ENCODE results near the gene MRTFA. TPM values are rescaled to one million over a fixed set of nuclear protein-coding genes. Genes with fewer than 3 reads are reported as not detected.
A peak's percentile ranks its signal among the peaks of the same experiment; 100 is the strongest.
"Not testable (repeated sequence)": the region's sequence is repeated elsewhere in the genome, so short reads cannot be mapped to it uniquely, and the experiment has no call there.

MRTFA gene
- total and polyA plus RNA-seq, 8 donors, result 11.1 to 706 (median 61.2) TPM

DNA sequence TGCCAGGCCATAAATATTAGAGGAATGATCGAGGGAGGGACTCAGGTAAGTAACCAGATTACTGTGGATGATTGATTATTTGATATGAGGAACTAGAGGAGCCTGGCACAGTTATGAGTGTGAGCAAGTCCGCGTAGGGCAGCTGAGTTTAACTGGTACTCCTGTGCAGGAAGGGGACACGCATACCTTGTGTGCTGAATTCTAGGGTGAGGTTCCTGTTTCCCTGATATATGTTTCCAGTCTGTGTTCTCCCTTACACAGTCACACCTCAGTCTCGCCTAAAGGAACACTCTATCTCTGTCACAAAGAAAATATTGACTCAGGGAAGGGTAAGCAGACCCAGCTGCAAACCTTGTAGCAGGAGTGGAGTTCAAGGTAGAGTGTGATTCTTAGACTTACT lies 248.8 kb downstream of the MRTFA start:
- H3K4me3 ChIP-seq, result no peak overlapping the region
- TF ChIP-seq, protein P1, sequence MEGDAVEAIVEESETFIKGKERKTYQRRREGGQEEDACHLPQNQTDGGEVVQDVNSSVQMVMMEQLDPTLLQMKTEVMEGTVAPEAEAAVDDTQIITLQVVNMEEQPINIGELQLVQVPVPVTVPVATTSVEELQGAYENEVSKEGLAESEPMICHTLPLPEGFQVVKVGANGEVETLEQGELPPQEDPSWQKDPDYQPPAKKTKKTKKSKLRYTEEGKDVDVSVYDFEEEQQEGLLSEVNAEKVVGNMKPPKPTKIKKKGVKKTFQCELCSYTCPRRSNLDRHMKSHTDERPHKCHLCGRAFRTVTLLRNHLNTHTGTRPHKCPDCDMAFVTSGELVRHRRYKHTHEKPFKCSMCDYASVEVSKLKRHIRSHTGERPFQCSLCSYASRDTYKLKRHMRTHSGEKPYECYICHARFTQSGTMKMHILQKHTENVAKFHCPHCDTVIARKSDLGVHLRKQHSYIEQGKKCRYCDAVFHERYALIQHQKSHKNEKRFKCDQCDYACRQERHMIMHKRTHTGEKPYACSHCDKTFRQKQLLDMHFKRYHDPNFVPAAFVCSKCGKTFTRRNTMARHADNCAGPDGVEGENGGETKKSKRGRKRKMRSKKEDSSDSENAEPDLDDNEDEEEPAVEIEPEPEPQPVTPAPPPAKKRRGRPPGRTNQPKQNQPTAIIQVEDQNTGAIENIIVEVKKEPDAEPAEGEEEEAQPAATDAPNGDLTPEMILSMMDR (IDR thresholded peaks at IDR 0.05), result no peak
- TF ChIP-seq POLR2AphosphoS5 (IDR thresholded peaks at IDR 0.05) (peak in 2 of 3 donors; percentile 86 to 90), EP300 (IDR thresholded peaks at IDR 0.05) (no peak), POLR2A (IDR thresholded peaks at IDR 0.05) (peak in 1 of 4 donors; percentile 40)
- 38 to 63% (median 48%) methylated on average over 5 of the region's 5 CpGs for WGBS, 5 donors
- peak; percentile 82 to 87 for DNase-seq
- H3K27ac ChIP-seq, result peak overlapping the region; percentile 82 to 87 (median 86)
- H3K36me3 ChIP-seq, result no peaks in the 10 kb centered on the region
- no peaks in the 10 kb centered on the region for H3K9me3 ChIP-seq
- no peaks in the 10 kb centered on the region for H3K27me3 ChIP-seq
- H3K4me1 ChIP-seq, result peaks cover 23 to 86% (median 40%) of the 10 kb centered on the region in 4 donors
- intact Hi-C loops (cut with DNase I; ENCODE audit: low total_unique reads), result no loop called here

DNA sequence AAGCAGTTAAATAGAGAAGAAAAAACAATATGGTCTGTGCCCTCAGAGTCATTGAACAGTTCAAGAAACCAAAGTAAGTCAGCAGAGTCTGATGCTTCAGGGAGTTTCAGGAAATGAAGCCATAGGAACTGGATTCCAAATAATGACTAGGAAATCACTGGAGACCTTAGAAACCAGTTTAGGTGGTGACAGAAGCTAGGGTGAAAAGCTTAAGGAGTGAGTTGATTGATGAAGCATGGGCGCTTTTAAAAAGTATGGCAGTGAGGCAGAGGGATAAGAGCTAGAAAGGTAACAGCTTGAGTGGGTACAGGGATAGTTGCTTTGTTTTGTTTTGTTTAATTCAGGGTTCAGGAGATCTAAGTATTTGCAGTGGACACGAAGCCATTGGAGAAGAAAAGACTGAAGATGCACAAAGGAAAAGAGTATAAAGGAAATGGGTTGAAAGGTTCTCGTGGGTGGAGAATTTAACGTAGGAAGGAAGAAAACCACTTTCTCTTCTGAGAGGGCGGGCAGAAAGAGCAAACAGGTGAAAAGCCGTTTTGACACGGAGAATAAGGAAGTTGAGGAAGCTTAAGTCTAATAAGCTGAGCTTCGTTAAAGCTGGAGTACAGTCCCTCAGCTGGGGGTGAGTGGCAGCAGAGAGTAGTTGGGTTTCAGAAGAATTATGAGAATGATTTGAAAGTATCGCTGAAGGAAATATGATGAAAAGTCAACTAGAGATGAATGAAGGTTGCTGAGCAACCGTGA lies 251.3 kb downstream of the MRTFA start:
- peak in 1 of 2 donors; percentile 66 for DNase-seq
- Histone ChIP-seq H3K4me3 (peak overlapping the region in 2 of 4 donors; percentile 7 to 11), H3K36me3 (no peaks in the 10 kb centered on the region), H3K4me1 (peaks cover 23 to 81% (median 42%) of the 10 kb centered on the region in 4 donors), H3K27ac (peak overlapping the region; percentile 82 to 94 (median 86)), H3K27me3 (no peaks in the 10 kb centered on the region), H3K9me3 (no peaks in the 10 kb centered on the region)
- TF ChIP-seq, protein P1 (IDR thresholded peaks at IDR 0.05), result no peak
- peak in 2 of 3 donors; percentile 51 to 61 for TF ChIP-seq POLR2AphosphoS5 (IDR thresholded peaks at IDR 0.05)
- 21 to 41% (median 31%) methylated on average over 10 of the region's 10 CpGs for WGBS, 5 donors
- intact Hi-C loops (cut with DNase I; ENCODE audit: low total_unique reads), result no loop called here

GRCh38 chr22:40383905-40384304 lies 252.6 kb downstream of the MRTFA start:
- WGBS, 5 donors, result 77 to 92% (median 84%) methylated on average over 3 of the region's 3 CpGs
- no peaks in the 10 kb centered on the region for H3K9me3 ChIP-seq
- intact Hi-C loops (cut with DNase I; ENCODE audit: low total_unique reads), result no loop called here
- no peaks in the 10 kb centered on the region for H3K27me3 ChIP-seq
- no peaks in the 10 kb centered on the region for H3K36me3 ChIP-seq
- H3K4me3 ChIP-seq, result no peak overlapping the region
- TF ChIP-seq POLR2AphosphoS5 (IDR thresholded peaks at IDR 0.05), result no peak
- TF ChIP-seq, protein P1 (IDR thresholded peaks at IDR 0.05), result no peak
- TF ChIP-seq EP300 (IDR thresholded peaks at IDR 0.05), result no peak
- TF ChIP-seq POLR2A (IDR thresholded peaks at IDR 0.05), result no peak
- peaks cover 23 to 85% (median 47%) of the 10 kb centered on the region in 4 donors for H3K4me1 ChIP-seq
- H3K27ac ChIP-seq, result peak overlapping the region; percentile 34 to 87 (median 82)
- DNase-seq, result no peak

DNA sequence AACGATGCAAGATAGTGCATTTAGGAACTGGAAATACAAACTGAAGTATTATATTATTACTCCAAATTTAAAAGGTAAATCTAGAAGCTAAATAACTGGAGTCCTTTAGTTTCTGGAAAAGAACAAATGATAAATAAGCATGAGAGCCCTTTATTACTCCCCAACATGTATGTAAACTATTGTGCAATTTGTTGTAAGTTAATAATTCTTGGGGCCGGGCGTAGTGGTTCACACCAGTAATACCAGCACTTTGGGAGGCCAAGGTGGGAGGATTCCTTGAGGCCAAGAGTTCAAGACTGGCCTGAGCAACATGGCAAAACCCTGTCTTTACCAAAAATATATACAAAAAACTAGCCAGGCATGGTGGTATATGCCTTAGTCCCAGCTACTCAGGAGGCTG lies 255.1 kb downstream of the MRTFA start:
- Histone ChIP-seq H3K27ac (peak overlapping the region in 3 of 5 donors; percentile 13 to 39 (median 16)), H3K27me3 (no peaks in the 10 kb centered on the region), H3K9me3 (no peaks in the 10 kb centered on the region), H3K36me3 (no peaks in the 10 kb centered on the region), H3K4me1 (peaks cover 8 to 87% (median 54%) of the 10 kb centered on the region in 4 donors), H3K4me3 (no peak overlapping the region)
- intact Hi-C loops (cut with DNase I; ENCODE audit: low total_unique reads), result no loop called here
- DNase-seq, result no peak
- 92 to 95% (median 94%) methylated on average over 3 of the region's 3 CpGs for WGBS, 5 donors
- TF ChIP-seq, protein P1 (IDR thresholded peaks at IDR 0.05), result no peak
- TF ChIP-seq EP300 (IDR thresholded peaks at IDR 0.05), result no peak
- TF ChIP-seq POLR2A (IDR thresholded peaks at IDR 0.05), result no peak
- no peak for TF ChIP-seq POLR2AphosphoS5 (IDR thresholded peaks at IDR 0.05)

DNA sequence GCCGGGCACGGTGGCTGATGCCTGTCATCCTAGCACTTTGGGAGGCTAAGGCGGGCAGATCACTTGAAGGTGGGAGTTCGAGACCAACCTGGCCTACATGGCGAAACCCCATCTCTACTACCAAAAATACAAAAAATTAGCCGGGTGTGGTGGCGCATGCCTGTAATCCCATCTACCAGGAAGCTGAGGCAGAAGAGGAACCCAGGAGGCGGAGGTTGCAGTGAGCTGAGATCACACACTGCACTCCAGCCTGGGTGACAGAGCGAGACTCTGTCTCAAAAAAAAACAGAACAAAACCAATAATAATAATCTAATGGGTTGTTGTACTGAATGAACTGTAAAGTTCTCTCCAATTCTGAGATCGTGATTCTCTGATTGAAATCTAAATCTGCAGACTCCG lies 258.1 kb downstream of the MRTFA start:
- H3K27me3 ChIP-seq; DNase-seq; H3K4me3 ChIP-seq; intact Hi-C loops (cut with DNase I; ENCODE audit: low total_unique reads); H3K9me3 ChIP-seq; H3K36me3 ChIP-seq: not testable (repeated sequence)
- peaks cover 7 to 82% (median 47%) of the 10 kb centered on the region in 4 donors for H3K4me1 ChIP-seq
- H3K27ac ChIP-seq, result peak overlapping the region; percentile 32 to 64 (median 59)
- 83 to 94% (median 89%) methylated on average over 11 of the region's 11 CpGs for WGBS, 5 donors
